ENCODE data around the gene HDAC9. TPM values are rescaled to one million over a fixed set of nuclear protein-coding genes. Genes with fewer than 3 reads are reported as not detected.

The HDAC9 gene
- total RNA-seq, 1 donor from 2014 or later: 52.7 TPM

DNA sequence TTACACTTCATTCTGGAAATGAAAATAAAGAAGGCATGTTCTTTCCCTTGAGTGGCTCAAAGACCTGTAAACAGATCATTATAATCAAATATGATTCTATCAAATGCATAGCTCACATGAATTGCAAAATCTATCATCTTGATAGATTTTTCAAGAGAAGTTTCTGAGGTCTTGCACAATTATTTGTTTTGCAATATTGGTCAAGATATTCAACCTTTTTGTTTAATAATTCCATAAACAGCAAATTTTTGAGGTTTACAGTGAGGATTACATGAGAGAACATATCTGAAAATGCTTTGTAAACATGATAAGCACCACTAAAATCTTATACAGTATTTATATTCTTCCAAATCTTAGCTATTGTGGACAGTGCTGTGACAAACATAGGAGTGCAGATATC is 160.8 kb downstream of the HDAC9 start:
- Histone ChIP-seq H3K9me3 (ENCODE audit: control insufficient read depth in 3 of 3, low read length in 3 of 3) (no peaks in the 10 kb centered on the region), H3K27me3 (ENCODE audit: control insufficient read depth in 3 of 3, insufficient read depth in 3 of 3, low read length in 3 of 3) (no peaks in the 10 kb centered on the region), H3K27ac (ENCODE audit: low read depth, low read length) (no peak overlapping the region), H3K9ac (ENCODE audit: low read depth in 1 of 3, low read length in 3 of 3) (no peak overlapping the region), H3K36me3 (ENCODE audit: control insufficient read depth in 3 of 3, insufficient read depth in 3 of 3, low read length in 3 of 3) (peaks cover 0 to 6% (median 5%) of the 10 kb centered on the region in 3 donors), H3K4me3 (ENCODE audit: low read length in 3 of 3) (no peak overlapping the region), H3K4me1 (ENCODE audit: control insufficient read depth in 3 of 3, insufficient read depth in 3 of 3, low read length in 3 of 3) (peaks cover 0 to 4% (median 0%) of the 10 kb centered on the region in 3 donors)

GRCh38 chr7:18659746-18660145 is 164.2 kb downstream of the HDAC9 start:
- no peaks in the 10 kb centered on the region for H3K27me3 ChIP-seq (ENCODE audit: control insufficient read depth in 3 of 3, insufficient read depth in 3 of 3, low read length in 3 of 3)
- no peak overlapping the region for H3K9ac ChIP-seq (ENCODE audit: low read depth in 1 of 3, low read length in 3 of 3)
- peaks cover 0 to 9% (median 5%) of the 10 kb centered on the region in 3 donors for H3K36me3 ChIP-seq (ENCODE audit: control insufficient read depth in 3 of 3, insufficient read depth in 3 of 3, low read length in 3 of 3)
- H3K4me3 ChIP-seq (ENCODE audit: low read length in 3 of 3): no peak overlapping the region
- H3K27ac ChIP-seq (ENCODE audit: low read depth, low read length): no peak overlapping the region
- H3K4me1 ChIP-seq (ENCODE audit: control insufficient read depth in 3 of 3, insufficient read depth in 3 of 3, low read length in 3 of 3): peaks cover 0 to 2% (median 0%) of the 10 kb centered on the region in 3 donors
- no peaks in the 10 kb centered on the region for H3K9me3 ChIP-seq (ENCODE audit: control insufficient read depth in 3 of 3, low read length in 3 of 3)

DNA sequence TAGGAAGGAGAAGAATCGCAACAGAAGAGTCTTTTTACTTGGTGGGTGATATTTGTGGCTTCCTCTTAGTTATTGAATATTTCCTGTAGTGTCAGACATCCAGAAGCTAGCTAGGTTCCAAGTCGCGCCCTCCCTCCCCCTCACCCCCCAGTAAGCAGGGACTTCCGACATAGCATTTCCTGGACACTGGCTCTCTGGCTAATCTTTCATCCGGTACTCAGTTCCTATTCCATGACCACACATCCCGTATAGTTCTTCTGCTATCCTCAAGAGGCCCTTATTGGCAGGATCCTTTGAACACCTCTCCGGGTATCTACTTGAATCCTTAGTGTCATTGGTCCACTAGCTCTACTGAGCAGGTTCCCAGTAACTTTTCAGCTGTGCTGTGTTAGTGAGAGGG is 167.8 kb downstream of the HDAC9 start:
- Histone ChIP-seq H3K27ac (ENCODE audit: low read depth, low read length) (no peak overlapping the region), H3K27me3 (ENCODE audit: control insufficient read depth in 3 of 3, insufficient read depth in 3 of 3, low read length in 3 of 3) (no peaks in the 10 kb centered on the region), H3K4me1 (ENCODE audit: control insufficient read depth in 3 of 3, insufficient read depth in 3 of 3, low read length in 3 of 3) (no peaks in the 10 kb centered on the region), H3K9me3 (ENCODE audit: control insufficient read depth in 3 of 3, low read length in 3 of 3) (no peaks in the 10 kb centered on the region), H3K4me3 (ENCODE audit: low read length in 3 of 3) (no peak overlapping the region), H3K36me3 (ENCODE audit: control insufficient read depth in 3 of 3, insufficient read depth in 3 of 3, low read length in 3 of 3) (peaks cover 0 to 13% (median 8%) of the 10 kb centered on the region in 3 donors), H3K9ac (ENCODE audit: low read depth in 1 of 3, low read length in 3 of 3) (no peak overlapping the region)

GRCh38 chr7:18666107-18666728 is 170.7 kb downstream of the HDAC9 start:
- Histone ChIP-seq H3K4me1 (ENCODE audit: control insufficient read depth in 3 of 3, insufficient read depth in 3 of 3, low read length in 3 of 3) (no peaks in the 10 kb centered on the region), H3K27me3 (ENCODE audit: control insufficient read depth in 3 of 3, insufficient read depth in 3 of 3, low read length in 3 of 3) (no peaks in the 10 kb centered on the region), H3K27ac (ENCODE audit: low read depth, low read length) (no peak overlapping the region), H3K36me3 (ENCODE audit: control insufficient read depth in 3 of 3, insufficient read depth in 3 of 3, low read length in 3 of 3) (peaks cover 0 to 8% (median 3%) of the 10 kb centered on the region in 3 donors), H3K4me3 (ENCODE audit: low read length in 3 of 3) (no peak overlapping the region), H3K9me3 (ENCODE audit: control insufficient read depth in 3 of 3, low read length in 3 of 3) (no peaks in the 10 kb centered on the region), H3K9ac (ENCODE audit: low read depth in 1 of 3, low read length in 3 of 3) (no peak overlapping the region)

DNA sequence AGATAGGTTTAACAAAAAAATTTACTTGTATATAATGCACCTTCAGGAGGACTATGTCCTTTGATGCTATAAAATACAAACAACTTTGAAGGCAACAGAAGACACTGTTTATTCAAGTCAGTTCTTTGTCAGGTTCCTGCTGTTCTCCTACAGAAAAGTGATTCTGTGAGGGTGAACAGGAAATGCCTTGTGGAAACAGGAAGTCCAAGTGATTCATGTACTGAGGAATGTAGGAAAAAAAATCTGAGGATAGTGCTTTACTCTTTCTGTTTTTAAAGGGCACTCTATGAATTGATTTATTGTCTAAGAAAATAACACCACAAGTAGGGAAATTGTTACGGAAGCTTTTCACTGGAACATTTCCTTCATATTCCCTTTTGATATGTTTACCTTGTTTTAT is 171.9 kb downstream of the HDAC9 start:
- no peak overlapping the region for H3K27ac ChIP-seq (ENCODE audit: low read depth, low read length)
- H3K36me3 ChIP-seq (ENCODE audit: control insufficient read depth in 3 of 3, insufficient read depth in 3 of 3, low read length in 3 of 3): peaks cover 0 to 6% (median 3%) of the 10 kb centered on the region in 3 donors
- no peak overlapping the region for H3K4me3 ChIP-seq (ENCODE audit: low read length in 3 of 3)
- no peaks in the 10 kb centered on the region for H3K4me1 ChIP-seq (ENCODE audit: control insufficient read depth in 3 of 3, insufficient read depth in 3 of 3, low read length in 3 of 3)
- H3K27me3 ChIP-seq (ENCODE audit: control insufficient read depth in 3 of 3, insufficient read depth in 3 of 3, low read length in 3 of 3): no peaks in the 10 kb centered on the region
- no peaks in the 10 kb centered on the region for H3K9me3 ChIP-seq (ENCODE audit: control insufficient read depth in 3 of 3, low read length in 3 of 3)
- no peak overlapping the region for H3K9ac ChIP-seq (ENCODE audit: low read depth in 1 of 3, low read length in 3 of 3)

- Histone ChIP-seq H3K27ac (ENCODE audit: low read depth, low read length) (no peak overlapping the region), H3K4me3 (ENCODE audit: low read length in 3 of 3) (no peak overlapping the region), H3K36me3 (ENCODE audit: control insufficient read depth in 3 of 3, insufficient read depth in 3 of 3, low read length in 3 of 3) (peaks cover 0 to 4% (median 3%) of the 10 kb centered on the region in 3 donors), H3K27me3 (ENCODE audit: control insufficient read depth in 3 of 3, insufficient read depth in 3 of 3, low read length in 3 of 3) (no peaks in the 10 kb centered on the region), H3K4me1 (ENCODE audit: control insufficient read depth in 3 of 3, insufficient read depth in 3 of 3, low read length in 3 of 3) (no peaks in the 10 kb centered on the region), H3K9ac (ENCODE audit: low read depth in 1 of 3, low read length in 3 of 3) (no peak overlapping the region), H3K9me3 (ENCODE audit: control insufficient read depth in 3 of 3, low read length in 3 of 3) (no peaks in the 10 kb centered on the region)
Measured at GRCh38 chr7:18671176-18671575, 175.6 kb downstream of the HDAC9 start.

- Histone ChIP-seq H3K9me3 (ENCODE audit: control insufficient read depth in 3 of 3, low read length in 3 of 3) (no peaks in the 10 kb centered on the region), H3K27me3 (ENCODE audit: control insufficient read depth in 3 of 3, insufficient read depth in 3 of 3, low read length in 3 of 3) (no peaks in the 10 kb centered on the region), H3K9ac (ENCODE audit: low read depth in 1 of 3, low read length in 3 of 3) (no peak overlapping the region), H3K27ac (ENCODE audit: low read depth, low read length) (no peak overlapping the region), H3K4me3 (ENCODE audit: low read length in 3 of 3) (no peak overlapping the region), H3K4me1 (ENCODE audit: control insufficient read depth in 3 of 3, insufficient read depth in 3 of 3, low read length in 3 of 3) (no peaks in the 10 kb centered on the region), H3K36me3 (ENCODE audit: control insufficient read depth in 3 of 3, insufficient read depth in 3 of 3, low read length in 3 of 3) (no peaks in the 10 kb centered on the region)
Measured at GRCh38 chr7:18675579-18675978, 180.0 kb downstream of the HDAC9 start.

- Histone ChIP-seq H3K36me3 (ENCODE audit: control insufficient read depth in 3 of 3, insufficient read depth in 3 of 3, low read length in 3 of 3) (no peaks in the 10 kb centered on the region), H3K27me3 (ENCODE audit: control insufficient read depth in 3 of 3, insufficient read depth in 3 of 3, low read length in 3 of 3) (no peaks in the 10 kb centered on the region), H3K27ac (ENCODE audit: low read depth, low read length) (no peak overlapping the region), H3K9ac (ENCODE audit: low read depth in 1 of 3, low read length in 3 of 3) (no peak overlapping the region), H3K9me3 (ENCODE audit: control insufficient read depth in 3 of 3, low read length in 3 of 3) (no peaks in the 10 kb centered on the region), H3K4me3 (ENCODE audit: low read length in 3 of 3) (no peak overlapping the region), H3K4me1 (ENCODE audit: control insufficient read depth in 3 of 3, insufficient read depth in 3 of 3, low read length in 3 of 3) (no peaks in the 10 kb centered on the region)
Measured at GRCh38 chr7:18679261-18679660, 183.7 kb downstream of the HDAC9 start.

GRCh38 chr7:18680576-18680975 is 185.0 kb downstream of the HDAC9 start:
- H3K36me3 ChIP-seq (ENCODE audit: control insufficient read depth in 3 of 3, insufficient read depth in 3 of 3, low read length in 3 of 3): no peaks in the 10 kb centered on the region
- H3K27me3 ChIP-seq (ENCODE audit: control insufficient read depth in 3 of 3, insufficient read depth in 3 of 3, low read length in 3 of 3): no peaks in the 10 kb centered on the region
- H3K9me3 ChIP-seq (ENCODE audit: control insufficient read depth in 3 of 3, low read length in 3 of 3): no peaks in the 10 kb centered on the region
- H3K27ac ChIP-seq (ENCODE audit: low read depth, low read length): no peak overlapping the region
- no peak overlapping the region for H3K9ac ChIP-seq (ENCODE audit: low read depth in 1 of 3, low read length in 3 of 3)
- H3K4me3 ChIP-seq (ENCODE audit: low read length in 3 of 3): no peak overlapping the region
- H3K4me1 ChIP-seq (ENCODE audit: control insufficient read depth in 3 of 3, insufficient read depth in 3 of 3, low read length in 3 of 3): no peaks in the 10 kb centered on the region

DNA sequence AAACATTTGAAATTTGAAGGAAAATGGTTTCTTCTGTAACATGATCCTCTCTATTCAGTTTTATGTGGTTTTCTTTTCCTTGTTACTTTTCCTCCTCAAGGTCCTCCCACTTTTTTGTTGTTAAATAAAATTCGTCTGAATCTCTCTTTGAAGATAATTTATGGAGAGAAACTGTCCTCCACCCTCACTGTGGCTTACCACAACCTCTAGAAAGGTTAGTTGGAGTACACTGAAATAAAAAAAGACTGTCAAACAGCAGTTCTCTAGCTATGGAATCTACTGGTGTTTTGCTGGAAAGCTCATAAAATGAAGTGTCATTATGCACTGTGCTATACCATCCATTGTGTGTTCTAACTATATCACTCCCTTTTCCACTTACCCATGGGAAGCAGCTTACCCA is 189.4 kb downstream of the HDAC9 start:
- no peak overlapping the region for H3K4me3 ChIP-seq (ENCODE audit: low read length in 3 of 3)
- H3K9me3 ChIP-seq (ENCODE audit: control insufficient read depth in 3 of 3, low read length in 3 of 3): no peaks in the 10 kb centered on the region
- H3K9ac ChIP-seq (ENCODE audit: low read depth in 1 of 3, low read length in 3 of 3): no peak overlapping the region
- no peaks in the 10 kb centered on the region for H3K27me3 ChIP-seq (ENCODE audit: control insufficient read depth in 3 of 3, insufficient read depth in 3 of 3, low read length in 3 of 3)
- H3K36me3 ChIP-seq (ENCODE audit: control insufficient read depth in 3 of 3, insufficient read depth in 3 of 3, low read length in 3 of 3): no peaks in the 10 kb centered on the region
- H3K27ac ChIP-seq (ENCODE audit: low read depth, low read length): no peak overlapping the region
- no peaks in the 10 kb centered on the region for H3K4me1 ChIP-seq (ENCODE audit: control insufficient read depth in 3 of 3, insufficient read depth in 3 of 3, low read length in 3 of 3)

Measured in skeletal muscle tissue (tissue), 4 donors.